AG09309 (cell line): ENCODE results near the gene CTNND2.

Source experiments
- DNase-seq: peaks from one replicate; pipeline ENCODE4 v3.0.0-alpha.2; 2010; ENCODE audit warnings: low read depth
- H3K4me3 ChIP-seq: 2 replicates; pipeline ENCODE4 v1.5.1; 2011; ENCODE audit warnings: mild to moderate bottlenecking, low read depth, low read length, moderate library complexity; ENCODE audit not compliant: control insufficient read depth
- TF ChIP-seq, protein P1 (sequence below): IDR thresholded peaks from 2 replicates; pipeline ENCODE4 v1.5.1; 2011; ENCODE audit warnings: mild to moderate bottlenecking, low read depth, low read length, inconsistent platforms; ENCODE audit not compliant: insufficient read depth, control insufficient read depth; ENCODE audit errors: missing control alignments

Gene CTNND2

GRCh38 chr5:11681796-11682195 lies 222.4 kb downstream of the CTNND2 start:
- TF ChIP-seq, protein P1, sequence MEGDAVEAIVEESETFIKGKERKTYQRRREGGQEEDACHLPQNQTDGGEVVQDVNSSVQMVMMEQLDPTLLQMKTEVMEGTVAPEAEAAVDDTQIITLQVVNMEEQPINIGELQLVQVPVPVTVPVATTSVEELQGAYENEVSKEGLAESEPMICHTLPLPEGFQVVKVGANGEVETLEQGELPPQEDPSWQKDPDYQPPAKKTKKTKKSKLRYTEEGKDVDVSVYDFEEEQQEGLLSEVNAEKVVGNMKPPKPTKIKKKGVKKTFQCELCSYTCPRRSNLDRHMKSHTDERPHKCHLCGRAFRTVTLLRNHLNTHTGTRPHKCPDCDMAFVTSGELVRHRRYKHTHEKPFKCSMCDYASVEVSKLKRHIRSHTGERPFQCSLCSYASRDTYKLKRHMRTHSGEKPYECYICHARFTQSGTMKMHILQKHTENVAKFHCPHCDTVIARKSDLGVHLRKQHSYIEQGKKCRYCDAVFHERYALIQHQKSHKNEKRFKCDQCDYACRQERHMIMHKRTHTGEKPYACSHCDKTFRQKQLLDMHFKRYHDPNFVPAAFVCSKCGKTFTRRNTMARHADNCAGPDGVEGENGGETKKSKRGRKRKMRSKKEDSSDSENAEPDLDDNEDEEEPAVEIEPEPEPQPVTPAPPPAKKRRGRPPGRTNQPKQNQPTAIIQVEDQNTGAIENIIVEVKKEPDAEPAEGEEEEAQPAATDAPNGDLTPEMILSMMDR: no peak
- no peak for DNase-seq
- H3K4me3 ChIP-seq: no peak overlapping the region

GRCh38 chr5:11679676-11680075 lies 224.6 kb downstream of the CTNND2 start:
- TF ChIP-seq, protein P1: no peak
- H3K4me3 ChIP-seq: no peak overlapping the region
- no peak for DNase-seq

- DNase-seq: no peak
- TF ChIP-seq, protein P1: no peak
- no peak overlapping the region for H3K4me3 ChIP-seq
Measured at GRCh38 chr5:11675184-11675583, 229.1 kb downstream of the CTNND2 start.

GRCh38 chr5:11672385-11673085 lies 231.7 kb downstream of the CTNND2 start:
- H3K4me3 ChIP-seq: no peak overlapping the region

GRCh38 chr5:11658376-11658775 lies 245.9 kb downstream of the CTNND2 start:
- no peak overlapping the region for H3K4me3 ChIP-seq
- TF ChIP-seq, protein P1: no peak
- DNase-seq: no peak

More at GRCh38 chr5:11672385-11673085, 231.7 kb downstream of the CTNND2 start:
- no peak for DNase-seq
- TF ChIP-seq, protein P1: no peak

DNA sequence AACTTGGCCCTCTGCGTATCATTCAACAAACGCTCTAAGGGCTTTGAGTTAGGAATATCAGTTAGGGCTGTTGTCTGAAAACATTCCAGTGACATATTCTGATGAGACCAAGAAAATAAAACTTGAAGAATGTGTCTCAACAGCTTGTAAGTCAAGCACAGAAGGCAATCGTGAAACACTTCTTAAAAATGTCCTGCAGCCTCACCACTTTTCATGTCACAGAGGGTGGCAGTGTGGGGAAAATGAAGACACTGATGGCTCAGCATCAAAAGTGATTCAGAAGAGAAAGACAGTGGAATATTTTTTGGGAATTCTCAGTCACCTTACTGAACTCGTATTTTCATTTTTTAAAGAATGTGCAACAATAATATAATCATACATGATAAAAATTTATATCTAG lies 247.3 kb downstream of the CTNND2 start:
- DNase-seq: no peak
- TF ChIP-seq, protein P1: no peak
- H3K4me3 ChIP-seq: no peak overlapping the region
